HepG2 (cell line): ENCODE measurements around the gene DLG1. TPM values are rescaled to one million over a fixed set of nuclear protein-coding genes. Genes with fewer than 3 reads are reported as not detected.

Experiments used
- AGO1 ChIP-seq: fragments of 200-400 bp; formaldehyde crosslinking; IDR thresholded peaks from 2 replicates; pipeline ENCODE4 v1.6.1; 2017; ENCODE audit warnings: mild to moderate bottlenecking, low read depth, low read length, moderate library complexity; ENCODE audit not compliant: poor library complexity, severe bottlenecking
- BORCS8-MEF2B ChIP-seq: sonication (generic); formaldehyde crosslinking; IDR thresholded peaks from 2 replicates; pipeline ENCODE4 v1.8.0; 2022; ENCODE audit warnings: mild to moderate bottlenecking, missing genetic modification reagents
- GPN1 ChIP-seq: sonication (generic); formaldehyde crosslinking; IDR thresholded peaks from 2 replicates; pipeline ENCODE4 v1.5.1; 2020; ENCODE audit warnings: missing genetic modification reagents, borderline replicate concordance
- KLF6 ChIP-seq: IDR thresholded peaks from 2 replicates; pipeline ENCODE4 v1.8.0; 2016; ENCODE audit warnings: missing biosample characterization, missing genetic modification reagents
- MEIS2 ChIP-seq: sonication (generic); formaldehyde crosslinking; IDR thresholded peaks from 2 replicates; pipeline ENCODE4 v1.9.0; 2021; ENCODE audit warnings: mild to moderate bottlenecking, missing genetic modification reagents
- NKX3-1 ChIP-seq: sonication (generic); formaldehyde crosslinking; IDR thresholded peaks from 2 replicates; pipeline ENCODE4 v1.5.0; 2020; ENCODE audit warnings: missing genetic modification reagents
- SAP130 ChIP-seq: IDR thresholded peaks from 2 replicates; pipeline ENCODE4 v1.6.1; 2016; ENCODE audit warnings: low read depth
- TAF1 ChIP-seq: sonication (generic); formaldehyde crosslinking; IDR thresholded peaks from 2 replicates; pipeline ENCODE4 v1.4.0; 2020; ENCODE audit warnings: missing genetic modification reagents
- THAP7 ChIP-seq: sonication (generic); formaldehyde crosslinking; IDR thresholded peaks from 2 replicates; pipeline ENCODE4 v1.8.1; 2023; ENCODE audit warnings: mild to moderate bottlenecking, missing genetic modification reagents
- TOPORS ChIP-seq: sonication (generic); formaldehyde crosslinking; IDR thresholded peaks from 2 replicates; pipeline ENCODE4 v1.8.0; 2023; ENCODE audit warnings: mild to moderate bottlenecking, missing genetic modification reagents
- USF2 ChIP-seq, 2 experiments: sonication (generic) in 1 of 2; formaldehyde crosslinking in 1 of 2; IDR thresholded peaks; 2 replicates each; pipeline versions ENCODE4 v1.5.1 to v1.6.1; 2011 to 2020; ENCODE audit warnings: borderline replicate concordance in 1 of 2, low read depth in 1 of 2, low read length in 1 of 2, mild to moderate bottlenecking in 1 of 2, missing genetic modification reagents in 1 of 2, moderate library complexity in 1 of 2
- ZC3H13 ChIP-seq: sonication (generic); formaldehyde crosslinking; IDR thresholded peaks from 2 replicates; pipeline ENCODE4 v1.8.1; 2023; ENCODE audit warnings: mild to moderate bottlenecking, missing genetic modification reagents, moderate library complexity
- ZHX2 ChIP-seq, 2 experiments: sonication (generic) in 1 of 2; formaldehyde crosslinking in 1 of 2; IDR thresholded peaks; 2 replicates each; pipeline versions ENCODE4 v1.6.1 to v1.9.0; 2014 to 2022; ENCODE audit warnings: antibody characterized with exemption in 1 of 2, borderline replicate concordance in 1 of 2, inconsistent platforms in 1 of 2, low read depth in 1 of 2, missing genetic modification reagents in 1 of 2
- ZNF558 ChIP-seq: sonication (generic); formaldehyde crosslinking; IDR thresholded peaks from 2 replicates; pipeline ENCODE4 v1.9.0; 2022; ENCODE audit warnings: mild to moderate bottlenecking, missing genetic modification reagents, borderline replicate concordance
- ZXDC ChIP-seq: sonication (generic); formaldehyde crosslinking; IDR thresholded peaks from 2 replicates; pipeline ENCODE4 v1.5.0; 2020; ENCODE audit warnings: mild to moderate bottlenecking, missing genetic modification reagents
- polyA plus RNA-seq, 8 experiments: library from polyadenylated mRNA; depleted of rRNA in 3 of 8; stranded (reverse) in 7 of 8; unstranded in 1 of 8; fragments of >200 nt; fragmentation: Illumina TruSeq in 4 of 8; extraction: Trizol in 4 of 8; gene quantifications; 2 replicates each; pipeline versions ENCODE4 v1.2.1 to v1.2.3, GENCODE V29; 2011 to 2016; ENCODE audit warnings: low read depth in 4 of 8, missing spikeins in 1 of 8, mixed read lengths in 1 of 8; ENCODE audit not compliant: insufficient read depth in 1 of 8
- total RNA-seq, 5 experiments: library from RNA; depleted of rRNA; stranded (reverse); fragments of >200 nt; fragmentation: Illumina TruSeq; extraction: Trizol; gene quantifications; 2 replicates each; pipeline ENCODE4 v1.2.3, GENCODE V29; 2016; ENCODE audit warnings: low read depth in 1 of 5

The DLG1 gene
- total and polyA plus RNA-seq, 2 of the 13 experiments (the other 11 are each of a cell fraction or from before 2014, with no cell fraction given), result 30.5 to 104 TPM

GRCh38 chr3:197297476-197298340, 704 bp downstream of the DLG1 start (continued):
- TF ChIP-seq THAP7, result no peak
- no peak for TF ChIP-seq GPN1 (CRISPR knock-in tag)
- TF ChIP-seq TOPORS (CRISPR knock-in tag), result peak; percentile 68; the same call in 1 of the 2 replicates
- peak; percentile 79 for TF ChIP-seq USF2 (IDR thresholded peaks at IDR 0.05; ENCODE audit: low read depth, low read length)
- TF ChIP-seq USF2 (CRISPR knock-in tag; IDR thresholded peaks at IDR 0.05; ENCODE audit: borderline replicate concordance), result peak; percentile 86; the same call in 1 of the 2 replicates
- no peak for TF ChIP-seq NKX3-1 (CRISPR knock-in tag)
- TF ChIP-seq MEIS2 (CRISPR knock-in tag), result peak; percentile 27; the same call in 1 of the 2 replicates
- TF ChIP-seq KLF6 (CRISPR knock-in tag), result peak; percentile 71; the same call in 1 of the 2 replicates
- peak; percentile 24; the same call in 1 of the 2 replicates for TF ChIP-seq TAF1 (CRISPR knock-in tag)
- peak; percentile 78 for TF ChIP-seq BORCS8-MEF2B
- peak; percentile 68 for TF ChIP-seq SAP130 (CRISPR knock-in tag)
- peak; percentile 86; the same call in 1 of the 2 replicates for TF ChIP-seq ZC3H13 (CRISPR knock-in tag)
- TF ChIP-seq ZHX2 (IDR thresholded peaks at IDR 0.05; ENCODE audit: low read depth), result peak; percentile 93
- TF ChIP-seq ZHX2 (CRISPR knock-in tag; IDR thresholded peaks at IDR 0.05; ENCODE audit: borderline replicate concordance), result no peak
- TF ChIP-seq ZXDC (CRISPR knock-in tag), result no peak
- no peak for TF ChIP-seq AGO1
- peak; percentile 58; the same call in 1 of the 2 replicates for TF ChIP-seq ZNF558 (CRISPR knock-in tag)
